ENCODE data around the gene VSTM2B. TPM values are rescaled to one million over a fixed set of nuclear protein-coding genes. Genes with fewer than 3 reads are reported as not detected.
"Not testable (repeated sequence)": the region's sequence is repeated elsewhere in the genome, so short reads cannot be mapped to it uniquely, and the experiment has no call there.

Gene VSTM2B
- polyA plus RNA-seq, 1 donor (not counting 4 experiments of a cell fraction or from before 2014, with no cell fraction given): not detected

DNA sequence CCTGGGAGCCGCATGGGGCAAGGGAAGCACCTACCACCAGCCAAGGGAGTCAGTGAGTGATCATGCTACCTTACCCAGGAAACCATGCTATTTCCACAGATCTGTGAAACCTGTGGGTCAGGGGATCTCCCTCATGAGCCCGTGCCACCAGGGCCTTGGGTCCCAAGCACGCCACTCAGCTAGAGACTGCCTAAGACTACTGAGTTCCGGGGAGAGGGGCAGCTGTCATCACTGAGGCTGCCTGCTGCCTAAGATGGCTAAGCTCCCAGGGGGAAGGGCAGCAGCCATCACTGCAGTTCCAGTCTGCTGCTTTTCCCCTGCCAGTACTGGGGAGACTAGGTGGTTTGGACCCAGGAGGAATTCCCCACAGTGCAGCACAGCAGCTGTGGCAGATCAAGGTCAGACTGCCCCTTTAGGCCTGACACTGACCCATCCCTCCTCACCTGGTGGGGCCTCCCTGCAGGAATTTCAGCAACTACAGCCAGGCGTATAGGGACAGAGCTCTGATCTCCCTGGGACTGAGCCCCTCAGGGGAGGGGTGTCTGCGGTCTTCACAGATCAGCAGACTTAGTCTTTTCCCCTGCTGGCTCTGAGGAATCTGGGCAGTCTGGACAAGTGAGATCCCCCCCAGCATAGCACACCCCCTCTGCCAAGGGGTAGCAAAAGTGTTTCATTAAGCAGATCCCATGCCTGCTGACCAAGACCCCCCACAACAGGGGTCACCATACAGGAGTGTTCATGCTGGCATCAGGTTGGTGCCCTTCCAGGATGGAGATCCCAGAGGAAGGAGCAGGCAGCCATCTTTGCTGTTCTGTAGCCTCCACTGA is 26.9 kb downstream of the VSTM2B start:
- H3K27ac ChIP-seq (ENCODE audit: control insufficient read depth, insufficient read depth, low read length): no peak overlapping the region
- H3K9me1 ChIP-seq (ENCODE audit: control insufficient read depth, extremely low read depth, insufficient read depth, low read length): no peaks in the 10 kb centered on the region
- no peak overlapping the region for H3K9ac ChIP-seq (ENCODE audit: control insufficient read depth, extremely low read depth, insufficient read depth, low read length)
- H3K9me3 ChIP-seq (ENCODE audit: control insufficient read depth, low read depth, low read length): no peaks in the 10 kb centered on the region
- dilution Hi-C loops (cut with MboI; ENCODE audit: extremely low pct_ligation_motif_present, low sequenced_read_pairs): no loop called here
- H4K20me1 ChIP-seq (ENCODE audit: control insufficient read depth, extremely low read depth, insufficient read depth, low read length): no peaks in the 10 kb centered on the region
- H2AFZ ChIP-seq (ENCODE audit: control insufficient read depth, low read length): no peak overlapping the region
- no peak for TF ChIP-seq EZH2 (IDR thresholded peaks at IDR 0.05; ENCODE audit: low read length)
- TF ChIP-seq, protein P1, sequence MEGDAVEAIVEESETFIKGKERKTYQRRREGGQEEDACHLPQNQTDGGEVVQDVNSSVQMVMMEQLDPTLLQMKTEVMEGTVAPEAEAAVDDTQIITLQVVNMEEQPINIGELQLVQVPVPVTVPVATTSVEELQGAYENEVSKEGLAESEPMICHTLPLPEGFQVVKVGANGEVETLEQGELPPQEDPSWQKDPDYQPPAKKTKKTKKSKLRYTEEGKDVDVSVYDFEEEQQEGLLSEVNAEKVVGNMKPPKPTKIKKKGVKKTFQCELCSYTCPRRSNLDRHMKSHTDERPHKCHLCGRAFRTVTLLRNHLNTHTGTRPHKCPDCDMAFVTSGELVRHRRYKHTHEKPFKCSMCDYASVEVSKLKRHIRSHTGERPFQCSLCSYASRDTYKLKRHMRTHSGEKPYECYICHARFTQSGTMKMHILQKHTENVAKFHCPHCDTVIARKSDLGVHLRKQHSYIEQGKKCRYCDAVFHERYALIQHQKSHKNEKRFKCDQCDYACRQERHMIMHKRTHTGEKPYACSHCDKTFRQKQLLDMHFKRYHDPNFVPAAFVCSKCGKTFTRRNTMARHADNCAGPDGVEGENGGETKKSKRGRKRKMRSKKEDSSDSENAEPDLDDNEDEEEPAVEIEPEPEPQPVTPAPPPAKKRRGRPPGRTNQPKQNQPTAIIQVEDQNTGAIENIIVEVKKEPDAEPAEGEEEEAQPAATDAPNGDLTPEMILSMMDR (optimal IDR thresholded peaks at IDR 0.05 in 1 of 3, IDR thresholded peaks at IDR 0.05 in 1 of 3, conservative IDR thresholded peaks at IDR 0.05 in 1 of 3; ENCODE audit: extremely low read depth in 1 of 3, insufficient read depth in 2 of 3, low read length in 3 of 3): no peak
- FAIRE-seq (no peak), DNase-seq (ENCODE audit: low read depth, low spot score) (no peak)
- no peak overlapping the region for H3K4me2 ChIP-seq (ENCODE audit: control insufficient read depth, extremely low read depth, insufficient read depth, low read depth, low read length)
- H3K27me3 ChIP-seq (ENCODE audit: control insufficient read depth, extremely low read depth, insufficient read depth, low read length): no peaks in the 10 kb centered on the region
- no peaks in the 10 kb centered on the region for H3K36me3 ChIP-seq (ENCODE audit: control insufficient read depth in 2 of 2, extremely low read depth in 1 of 2, insufficient read depth in 2 of 2, low read length in 2 of 2)
- no peak overlapping the region for H3K4me3 ChIP-seq (ENCODE audit: control insufficient read depth in 2 of 3, extremely low read depth in 1 of 3, insufficient read depth in 2 of 3, low read depth in 1 of 3, low read length in 3 of 3)
- no peaks in the 10 kb centered on the region for H3K79me2 ChIP-seq (ENCODE audit: control insufficient read depth, insufficient read depth, low read length)
- H3K4me1 ChIP-seq (ENCODE audit: control insufficient read depth, extremely low read depth, insufficient read depth, low read length): no peaks in the 10 kb centered on the region

GRCh38 chr19:29554149-29554548 is 28.4 kb downstream of the VSTM2B start:
- DNase-seq (ENCODE audit: low read depth, low spot score): no peak
- no peak for FAIRE-seq
- dilution Hi-C loops (cut with MboI; ENCODE audit: extremely low pct_ligation_motif_present, low sequenced_read_pairs): no loop called here

DNA sequence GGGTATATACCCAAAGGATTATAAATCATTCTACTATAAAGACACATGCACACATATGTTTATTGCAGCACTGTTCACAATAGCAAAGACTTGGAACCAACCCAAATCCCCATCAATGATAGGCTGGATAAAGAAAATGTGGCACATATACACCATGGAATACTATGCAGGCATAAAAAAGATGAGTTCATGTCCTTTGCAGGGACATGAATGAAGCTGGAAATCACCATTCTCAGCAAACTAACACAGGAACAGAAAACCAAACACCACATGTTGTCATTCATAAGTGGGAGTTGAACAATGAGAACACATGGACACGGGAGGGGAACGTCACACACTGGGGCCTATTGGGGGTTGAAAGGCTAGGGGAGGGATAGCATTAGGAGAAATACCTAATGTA is 33.3 kb downstream of the VSTM2B start:
- dilution Hi-C loops (cut with MboI; ENCODE audit: extremely low pct_ligation_motif_present, low sequenced_read_pairs); H3K4me1 ChIP-seq (ENCODE audit: control insufficient read depth, extremely low read depth, insufficient read depth, low read length); H3K27ac ChIP-seq (ENCODE audit: control insufficient read depth, insufficient read depth, low read length); H4K20me1 ChIP-seq (ENCODE audit: control insufficient read depth, extremely low read depth, insufficient read depth, low read length); DNase-seq (ENCODE audit: low read depth, low spot score); H3K4me3 ChIP-seq (ENCODE audit: control insufficient read depth in 2 of 3, extremely low read depth in 1 of 3, insufficient read depth in 2 of 3, low read depth in 1 of 3, low read length in 3 of 3); H3K4me2 ChIP-seq (ENCODE audit: control insufficient read depth, extremely low read depth, insufficient read depth, low read depth, low read length); H3K79me2 ChIP-seq (ENCODE audit: control insufficient read depth, insufficient read depth, low read length); H3K9ac ChIP-seq (ENCODE audit: control insufficient read depth, extremely low read depth, insufficient read depth, low read length); H3K9me3 ChIP-seq (ENCODE audit: control insufficient read depth, low read depth, low read length); H3K36me3 ChIP-seq (ENCODE audit: control insufficient read depth in 2 of 2, extremely low read depth in 1 of 2, insufficient read depth in 2 of 2, low read length in 2 of 2); H3K27me3 ChIP-seq (ENCODE audit: control insufficient read depth, extremely low read depth, insufficient read depth, low read length); FAIRE-seq; H2AFZ ChIP-seq (ENCODE audit: control insufficient read depth, low read length); H3K9me1 ChIP-seq (ENCODE audit: control insufficient read depth, extremely low read depth, insufficient read depth, low read length): not testable (repeated sequence)

More at GRCh38 chr19:29554149-29554548, 28.4 kb downstream of the VSTM2B start:
- H3K4me3 ChIP-seq (ENCODE audit: control insufficient read depth in 2 of 3, extremely low read depth in 1 of 3, insufficient read depth in 2 of 3, low read depth in 1 of 3, low read length in 3 of 3): no peak overlapping the region
- H3K79me2 ChIP-seq (ENCODE audit: control insufficient read depth, insufficient read depth, low read length): no peaks in the 10 kb centered on the region
- no peak overlapping the region for H3K27ac ChIP-seq (ENCODE audit: control insufficient read depth, insufficient read depth, low read length)
- H2AFZ ChIP-seq (ENCODE audit: control insufficient read depth, low read length): no peak overlapping the region
- no peaks in the 10 kb centered on the region for H3K27me3 ChIP-seq (ENCODE audit: control insufficient read depth, extremely low read depth, insufficient read depth, low read length)
- TF ChIP-seq, protein P1 (optimal IDR thresholded peaks at IDR 0.05 in 1 of 3, IDR thresholded peaks at IDR 0.05 in 1 of 3, conservative IDR thresholded peaks at IDR 0.05 in 1 of 3; ENCODE audit: extremely low read depth in 1 of 3, insufficient read depth in 2 of 3, low read length in 3 of 3): no peak
- TF ChIP-seq EZH2 (IDR thresholded peaks at IDR 0.05; ENCODE audit: low read length): no peak
- no peaks in the 10 kb centered on the region for H4K20me1 ChIP-seq (ENCODE audit: control insufficient read depth, extremely low read depth, insufficient read depth, low read length)
- H3K9me1 ChIP-seq (ENCODE audit: control insufficient read depth, extremely low read depth, insufficient read depth, low read length): no peaks in the 10 kb centered on the region
- no peaks in the 10 kb centered on the region for H3K9me3 ChIP-seq (ENCODE audit: control insufficient read depth, low read depth, low read length)
- no peak overlapping the region for H3K9ac ChIP-seq (ENCODE audit: control insufficient read depth, extremely low read depth, insufficient read depth, low read length)
- no peak overlapping the region for H3K4me2 ChIP-seq (ENCODE audit: control insufficient read depth, extremely low read depth, insufficient read depth, low read depth, low read length)
- no peaks in the 10 kb centered on the region for H3K4me1 ChIP-seq (ENCODE audit: control insufficient read depth, extremely low read depth, insufficient read depth, low read length)
- H3K36me3 ChIP-seq (ENCODE audit: control insufficient read depth in 2 of 2, extremely low read depth in 1 of 2, insufficient read depth in 2 of 2, low read length in 2 of 2): no peaks in the 10 kb centered on the region
